NOMO-1 treated with dmso at 0.1 percent for 144 hours (cell line): Measurements from ENCODE around the gene ERC2.

Experiments used
- DNase-seq: peaks from one replicate; lab custom pipeline; 2025; ENCODE audit not compliant: unreplicated experiment; lab: John Stamatoyannopoulos, UW

Gene ERC2

DNA sequence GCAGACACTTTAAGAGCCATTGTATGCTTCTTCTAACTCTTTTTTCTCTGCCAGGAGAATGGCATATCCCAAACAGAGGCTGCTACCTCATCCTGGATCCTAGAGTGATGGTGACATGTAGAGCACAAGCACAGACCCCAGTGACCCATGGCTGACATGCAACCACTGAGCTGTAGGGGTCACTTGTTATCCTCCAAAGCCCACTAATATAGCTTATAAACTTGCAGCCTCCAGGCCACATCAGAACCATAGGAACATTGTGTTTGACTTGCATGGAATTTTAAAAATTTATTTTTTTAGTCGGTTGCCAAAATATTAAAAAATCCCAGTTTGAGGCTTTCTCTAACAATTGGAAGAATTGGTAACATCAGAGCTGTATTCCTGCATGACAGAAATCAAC lies 698.2 kb downstream of the ERC2 start:
- DNase-seq = no peak

- DNase-seq = no peak
These were observed 701.5 kb downstream of the ERC2 start for GRCh38 chr3:55766753-55767152.

- DNase-seq = no peak
These were observed 702.2 kb downstream of the ERC2 start for GRCh38 chr3:55765906-55766701.

DNA sequence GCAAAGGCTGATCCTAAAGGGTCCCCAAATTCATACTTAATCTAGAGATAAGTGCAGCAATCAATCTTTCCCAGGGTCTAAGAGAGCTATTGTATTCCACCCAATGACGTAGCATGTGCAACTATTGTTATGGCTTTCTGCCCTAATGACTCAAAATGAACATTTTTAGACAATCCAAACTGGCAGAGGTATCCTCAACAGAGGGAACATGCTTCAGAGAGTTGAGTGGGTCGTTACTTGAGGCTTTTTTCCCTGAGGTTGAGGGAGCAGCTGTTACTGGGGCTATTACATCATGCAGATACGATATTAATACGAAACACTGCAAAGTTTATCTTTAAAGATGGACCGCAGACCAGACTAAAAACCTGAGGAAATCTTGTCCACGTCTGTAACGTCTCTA lies 702.9 kb downstream of the ERC2 start:
- DNase-seq = no peak

DNA sequence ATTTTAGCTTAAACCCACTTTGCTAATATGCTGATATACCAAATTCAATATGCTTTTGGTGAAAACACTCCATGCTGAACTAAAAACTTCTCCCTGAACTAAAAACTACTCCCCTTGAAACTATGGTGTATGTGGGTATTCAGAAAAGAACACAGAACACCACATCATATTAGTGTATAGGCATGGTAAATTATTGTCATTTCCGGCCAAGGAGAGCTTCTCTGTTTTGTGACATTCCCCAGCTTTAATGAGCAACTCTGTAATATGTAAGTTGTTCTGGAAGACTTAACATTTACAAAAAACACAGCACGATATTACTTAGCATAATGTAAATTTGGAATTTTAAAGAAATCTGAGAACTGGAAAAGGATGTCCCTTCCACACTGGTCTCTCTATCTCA lies 711.3 kb downstream of the ERC2 start:
- no peak for DNase-seq

GRCh38 chr3:55755516-55756205 lies 712.6 kb downstream of the ERC2 start:
- DNase-seq = no peak

DNA sequence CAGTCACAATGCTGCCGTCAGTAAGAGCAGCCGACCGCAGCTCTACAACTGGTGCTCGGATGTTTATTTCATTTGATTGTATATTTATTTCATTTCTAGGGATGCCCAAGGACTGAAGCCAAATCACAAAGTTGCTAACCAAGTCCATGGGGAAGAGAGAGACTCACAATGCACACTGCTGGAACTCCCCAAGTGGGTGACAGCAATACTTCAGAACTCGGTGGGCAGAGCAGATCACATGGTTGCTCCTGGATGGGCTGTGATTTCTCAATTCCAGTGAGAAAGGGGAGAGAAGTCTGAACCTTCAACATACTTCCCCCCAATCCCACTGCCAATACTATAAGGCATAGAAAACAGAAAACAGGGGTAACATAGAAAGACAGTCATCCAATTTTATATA lies 715.4 kb downstream of the ERC2 start:
- DNase-seq = no peak

GRCh38 chr3:55751730-55752129 lies 716.5 kb downstream of the ERC2 start:
- no peak for DNase-seq

- DNase-seq = no peak
These were observed 717.7 kb downstream of the ERC2 start for GRCh38 chr3:55750525-55750924.

DNA sequence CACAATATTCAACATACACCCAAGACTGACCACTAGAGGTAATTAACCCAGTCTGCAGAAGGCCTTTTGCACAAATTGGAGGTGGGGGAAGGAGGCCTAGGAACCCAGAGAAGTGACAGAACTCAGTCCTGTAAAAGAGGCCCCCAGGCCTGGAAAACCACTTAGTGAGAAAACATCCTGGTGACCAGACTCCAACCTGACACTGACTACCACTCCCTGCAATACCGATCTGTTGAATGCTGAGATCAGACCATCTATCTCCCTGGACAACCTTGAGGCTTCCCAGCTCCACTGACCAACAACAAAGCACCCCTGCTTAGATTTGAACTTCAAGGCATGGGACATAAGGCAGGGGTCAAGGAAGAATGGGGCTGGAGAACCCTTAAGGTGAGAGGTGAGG lies 719.2 kb downstream of the ERC2 start:
- DNase-seq = no peak

DNA sequence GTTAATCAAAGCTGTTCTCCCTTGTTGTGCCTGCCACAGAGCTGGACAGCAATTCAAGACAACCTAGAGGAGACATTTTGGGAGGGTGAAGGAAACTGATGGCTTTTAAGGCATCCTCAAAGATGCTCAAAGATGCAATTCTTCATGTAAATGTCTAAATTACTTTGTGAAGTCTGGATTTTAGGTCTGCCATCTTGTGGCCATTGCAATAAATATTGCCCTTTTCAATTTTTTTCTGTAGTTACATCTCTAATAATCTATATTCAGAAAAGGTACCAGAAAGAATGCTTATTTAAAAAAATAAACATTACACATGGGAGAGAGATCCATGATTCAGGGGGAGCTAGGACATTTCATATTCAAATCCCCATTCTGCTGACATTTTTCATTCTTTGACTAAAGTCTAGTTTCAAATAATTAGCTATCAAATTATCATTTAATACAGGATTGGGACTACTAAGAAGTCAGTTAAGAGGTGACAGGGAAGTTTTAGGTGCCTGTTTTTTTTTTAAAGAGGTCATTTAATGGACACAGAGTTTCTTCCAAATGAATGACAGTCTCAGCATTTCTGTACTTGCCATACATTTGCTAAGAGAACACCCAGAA lies 721.4 kb downstream of the ERC2 start:
- DNase-seq = no peak

- DNase-seq = no peak
These were observed 725.5 kb downstream of the ERC2 start for GRCh38 chr3:55742832-55743136.

GRCh38 chr3:55742022-55742831 lies 726.0 kb downstream of the ERC2 start:
- DNase-seq = no peak

GRCh38 chr3:55737186-55737585 lies 731.1 kb downstream of the ERC2 start:
- DNase-seq = no peak

DNA sequence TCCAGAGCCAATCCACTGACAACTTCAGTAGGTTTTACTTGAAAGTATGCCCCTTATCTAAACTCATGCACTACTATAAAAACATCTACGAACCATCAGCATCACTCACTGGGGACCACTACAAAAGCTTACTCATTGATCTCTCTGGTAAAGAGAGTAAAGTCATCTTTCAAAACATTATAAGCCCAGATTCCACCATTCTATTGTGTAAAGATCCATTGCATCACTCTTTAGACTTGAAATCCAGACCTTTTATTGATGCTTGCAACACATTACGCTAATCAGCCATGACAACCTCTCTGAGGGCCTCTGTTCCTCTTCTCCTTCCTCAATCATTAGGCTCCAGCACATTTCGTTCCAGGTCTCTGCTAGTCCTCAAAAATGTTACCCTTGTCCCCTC lies 732.3 kb downstream of the ERC2 start:
- peak; percentile 73 for DNase-seq

DNA sequence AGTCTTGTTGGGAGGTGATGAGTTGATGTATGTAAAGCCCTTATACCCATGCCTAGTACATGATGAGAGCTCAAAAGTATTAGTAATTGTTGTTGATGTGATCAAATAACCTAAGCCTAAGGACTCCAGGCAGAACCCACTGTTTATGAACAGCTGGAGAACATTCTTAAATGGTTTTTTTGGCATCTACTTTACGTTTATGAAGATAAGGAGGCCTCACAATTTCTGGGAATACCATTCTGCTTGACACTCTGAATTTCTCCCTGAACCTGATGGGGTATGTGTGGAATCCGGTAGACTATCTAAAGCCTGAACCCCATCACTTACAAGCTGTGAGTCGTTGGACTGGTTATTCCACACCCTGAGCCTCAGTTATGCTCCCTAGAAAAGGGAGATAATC lies 736.5 kb downstream of the ERC2 start:
- DNase-seq = no peak

DNA sequence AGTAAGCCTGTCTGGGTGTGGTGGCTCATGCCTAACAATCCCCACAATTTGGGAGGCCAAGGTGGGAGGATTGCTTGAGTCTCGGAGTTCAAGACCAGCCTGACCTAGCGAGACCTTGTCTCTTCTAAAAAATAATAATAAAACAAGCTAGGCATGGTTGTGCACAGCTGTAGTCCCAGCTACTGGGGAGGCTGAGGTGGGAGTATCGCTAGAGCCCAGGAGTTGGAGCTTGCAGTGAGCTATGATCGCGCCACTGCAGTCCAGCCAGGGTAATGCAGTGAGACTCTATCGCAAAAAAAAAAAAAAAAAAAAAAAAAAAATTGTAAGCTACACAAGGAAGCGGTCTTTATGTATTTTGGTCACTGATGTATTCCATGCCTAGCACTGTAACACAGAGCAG lies 738.7 kb downstream of the ERC2 start:
- DNase-seq = no peak

GRCh38 chr3:55728461-55729100 lies 739.7 kb downstream of the ERC2 start:
- DNase-seq = no peak

- no peak for DNase-seq
These were observed 741.8 kb downstream of the ERC2 start for GRCh38 chr3:55726501-55726775.

DNA sequence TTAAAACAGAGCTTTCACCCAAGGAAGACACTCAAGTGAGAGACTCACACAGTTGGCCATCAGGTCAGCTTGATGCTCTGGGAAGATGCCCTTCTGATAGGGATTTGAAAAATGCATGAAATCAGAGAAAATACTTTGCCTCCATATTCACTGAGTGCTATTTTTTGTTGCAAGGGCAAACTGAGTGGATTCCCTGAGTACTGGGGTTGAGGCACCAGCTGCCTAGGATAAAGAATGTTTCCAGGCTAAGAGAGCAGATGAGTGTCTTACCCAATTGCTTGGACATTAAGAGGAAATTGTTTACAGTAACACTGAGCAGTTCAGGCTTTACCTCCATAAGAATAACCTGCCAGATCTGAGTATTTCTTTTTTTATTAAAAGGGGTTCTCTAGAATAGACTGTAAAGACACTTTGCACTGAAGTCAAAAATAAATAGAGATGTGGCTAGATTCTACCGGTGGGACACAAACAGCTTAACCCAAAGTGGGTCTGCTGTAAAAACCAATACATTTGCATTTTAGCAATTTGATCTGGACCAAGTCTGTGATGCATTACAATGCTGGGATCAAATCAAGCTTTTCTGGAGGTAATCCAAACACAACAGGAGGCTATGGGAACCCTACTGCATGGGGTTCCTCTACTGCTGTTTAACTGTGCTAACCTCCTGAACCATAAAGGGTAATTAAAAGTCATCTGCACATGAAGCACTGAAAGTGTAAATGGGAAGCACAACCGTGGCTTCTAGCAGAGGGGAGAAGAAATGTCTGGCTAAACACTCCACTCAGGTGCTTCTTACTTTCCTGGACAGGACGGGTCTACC lies 742.4 kb downstream of the ERC2 start:
- DNase-seq = no peak

- no peak for DNase-seq
These were observed 743.4 kb downstream of the ERC2 start for GRCh38 chr3:55724821-55725220.
